HepG2 (cell line): ENCODE results near the gene LYZL2. TPM values are rescaled to one million over a fixed set of nuclear protein-coding genes. Genes with fewer than 3 reads are reported as not detected.
"Not testable (repeated sequence)": the region's sequence is repeated elsewhere in the genome, so short reads cannot be mapped to it uniquely, and the experiment has no call there.

Experiments used
- ATAC-seq: fragments of 200-7000 bp; cut with Tn5 transposase; 3 replicates; pipeline ENCODE4 v1.9.1; 2020; ENCODE audit warnings: mild to moderate bottlenecking, moderate library complexity
- BruUV-seq: library from RNA; stranded (reverse); fragments of 400-500 nt; replicated peaks from 2 replicates; lab custom pipeline; 2021; lab: Mats Ljungman, UMichigan
- CTCF ChIA-PET: fragments of 300-600 bp; formaldehyde crosslinking; extraction: SDS; loops from one replicate; lab custom pipeline; 2021; ENCODE audit warnings: low total read pairs, inconsistent platforms, low intra/inter-chr PET ratio; lab: Yijun Ruan, JAX
- POLR2A ChIA-PET: fragments of 350-600 bp; sonication (Branson Sonifier 250); formaldehyde crosslinking; loops from one replicate; lab custom pipeline; 2020; ENCODE audit warnings: antibody characterized with exemption, inconsistent platforms; lab: Yijun Ruan, JAX
- DNase-seq: peaks from one replicate; pipeline ENCODE4 v3.0.0-alpha.2; 2015; ENCODE audit warnings: low spot score
- FAIRE-seq: peaks from 3 replicates; lab custom pipeline; 2011; peaks lifted over from hg19 to GRCh38; lab: Jason Lieb, UNC
- H2AFZ ChIP-seq: one replicate; pipeline ENCODE4 v1.6.1; 2011; ENCODE audit warnings: low read length, inconsistent platforms
- H3K27ac ChIP-seq: fragments of 300-600 bp; 3 replicates; pipeline ENCODE4 v1.8.0; 2011; ENCODE audit warnings: mixed run types, mild to moderate bottlenecking, mixed read lengths, low read length, inconsistent platforms; ENCODE audit not compliant: insufficient read depth; ENCODE audit errors: extremely low read length
- H3K27me3 ChIP-seq, 2 experiments: fragments of 200-600 bp in 1 of 2; 2 replicates in 1 of 2; 3 replicates in 1 of 2; pipeline versions ENCODE4 v1.6.0 to v1.8.0; 2011; ENCODE audit warnings: low read length in 2 of 2, mild to moderate bottlenecking in 2 of 2, moderate library complexity in 2 of 2, inconsistent platforms in 1 of 2; ENCODE audit not compliant: insufficient read depth in 2 of 2, control insufficient read depth in 1 of 2
- H3K36me3 ChIP-seq, 2 experiments: fragments of 200-600 bp in 1 of 2; replicated peaks in 1 of 2; 2 replicates in 1 of 2; 3 replicates in 1 of 2; pipeline versions ENCODE4 v1.5.1 to v1.8.0; 2011; ENCODE audit warnings: low read length in 2 of 2, inconsistent platforms in 1 of 2; ENCODE audit not compliant: insufficient read depth in 2 of 2, control insufficient read depth in 1 of 2
- H3K4me1 ChIP-seq: 2 replicates; pipeline ENCODE4 v1.5.1; 2012; ENCODE audit warnings: low read length, inconsistent platforms; ENCODE audit not compliant: insufficient read depth
- H3K4me2 ChIP-seq: 2 replicates; pipeline ENCODE4 v1.6.0; 2011; ENCODE audit warnings: low read depth, low read length, inconsistent platforms
- H3K4me3 ChIP-seq, 3 experiments: fragments of 200-600 bp in 1 of 3; sonication (generic), shearing (Covaris generic) in 1 of 3; replicated peaks in 1 of 3; 2 replicates each; pipeline ENCODE4 v1.5.1; 2011 to 2016; ENCODE audit warnings: low read length in 3 of 3, inconsistent platforms in 2 of 3, low read depth in 2 of 3, mild to moderate bottlenecking in 2 of 3, control low read depth in 1 of 3, mixed read lengths in 1 of 3; ENCODE audit not compliant: insufficient read depth in 1 of 3
- H3K79me2 ChIP-seq: one replicate; pipeline ENCODE4 v1.6.1; 2011; ENCODE audit warnings: low read length, inconsistent platforms; ENCODE audit not compliant: insufficient read depth
- H3K9ac ChIP-seq: 2 replicates; pipeline ENCODE4 v1.6.0; 2011; ENCODE audit warnings: mild to moderate bottlenecking, low read depth, low read length, inconsistent platforms; ENCODE audit not compliant: insufficient read depth
- H3K9me3 ChIP-seq: 2 replicates; pipeline ENCODE4 v1.5.1; 2012; ENCODE audit warnings: mild to moderate bottlenecking, low read length
- H4K20me1 ChIP-seq: 2 replicates; pipeline ENCODE4 v1.6.0; 2011; ENCODE audit warnings: inconsistent platforms, mild to moderate bottlenecking, low read length, moderate library complexity; ENCODE audit not compliant: insufficient read depth
- ATRX ChIP-seq: sonication (generic); formaldehyde crosslinking; IDR thresholded peaks from 2 replicates; pipeline ENCODE4 v1.4.0; 2020; ENCODE audit warnings: missing genetic modification reagents, borderline replicate concordance
- CEBPG ChIP-seq: IDR thresholded peaks from 2 replicates; pipeline ENCODE4 v1.6.1; 2016
- HMG20B ChIP-seq: conservative IDR thresholded peaks from 2 replicates; pipeline ENCODE4 v1.6.1; 2016; ENCODE audit warnings: missing genetic modification reagents, missing compliant biosample characterization
- KLF15 ChIP-seq: sonication (generic); formaldehyde crosslinking; IDR thresholded peaks from 2 replicates; pipeline ENCODE4 v1.8.1; 2023; ENCODE audit warnings: borderline replicate concordance, mild to moderate bottlenecking, inconsistent platforms, missing genetic modification reagents, mixed read lengths
- NFE2L2 ChIP-seq: fragments of 150-350 bp; IDR thresholded peaks from 2 replicates; pipeline ENCODE4 v1.6.1; 2014; ENCODE audit warnings: low read length
- SALL2 ChIP-seq: sonication (generic); formaldehyde crosslinking; IDR thresholded peaks from 2 replicates; pipeline ENCODE4 v1.8.1; 2023; ENCODE audit warnings: mild to moderate bottlenecking, missing genetic modification reagents, inconsistent platforms
- SRSF9 ChIP-seq: fragments of 200-400 bp; formaldehyde crosslinking; IDR thresholded peaks from 2 replicates; pipeline ENCODE4 v1.6.1; 2018; ENCODE audit warnings: borderline replicate concordance, mild to moderate bottlenecking, low read depth, low read length; ENCODE audit not compliant: insufficient read depth, poor library complexity, severe bottlenecking
- SYNCRIP ChIP-seq: fragments of 200-400 bp; formaldehyde crosslinking; IDR thresholded peaks from 2 replicates; pipeline ENCODE4 v1.6.1; 2018; ENCODE audit warnings: mild to moderate bottlenecking, low read depth, low read length; ENCODE audit not compliant: insufficient read depth
- THAP11 ChIP-seq: IDR thresholded peaks from 2 replicates; pipeline ENCODE4 v1.6.1; 2016; ENCODE audit warnings: missing biosample characterization, missing genetic modification reagents
- ZNF354B ChIP-seq: sonication (generic); formaldehyde crosslinking; IDR thresholded peaks from 2 replicates; pipeline ENCODE4 v1.8.0; 2022; ENCODE audit warnings: mild to moderate bottlenecking, missing genetic modification reagents
- ZNF510 ChIP-seq: sonication (generic); formaldehyde crosslinking; IDR thresholded peaks from 2 replicates; pipeline ENCODE4 v1.4.0; 2020; ENCODE audit warnings: low read depth, mild to moderate bottlenecking, missing genetic modification reagents
- ZNF670 ChIP-seq: sonication (generic); formaldehyde crosslinking; IDR thresholded peaks from 2 replicates; pipeline ENCODE4 v1.8.0; 2022; ENCODE audit warnings: mild to moderate bottlenecking, missing genetic modification reagents, borderline replicate concordance
- WGBS: methylation state at CpG from one replicate; pipeline ENCODE4 v1.1.6; 2017; ENCODE audit warnings: low lambda C conversion rate; 5-methylcytosine and 5-hydroxymethylcytosine counted together
- in situ Hi-C: cut with HindIII; loops from 2 replicates; pipeline ENCODE4 v1.10.0; 2017; ENCODE audit warnings: low pct_unique_long_range_greater_than_20kb; ENCODE audit not compliant: extremely low pct_ligation_motif_present
- intact Hi-C: fragments of 100-400 bp; cut with micrococcal nuclease; formaldehyde crosslinking; loops from one replicate; pipeline ENCODE4 v1.10.0; 2022; ENCODE audit not compliant: unreplicated experiment
- polyA plus RNA-seq, 8 experiments: library from polyadenylated mRNA; depleted of rRNA in 3 of 8; stranded (reverse) in 7 of 8; unstranded in 1 of 8; fragments of >200 nt; fragmentation: Illumina TruSeq in 4 of 8; extraction: Trizol in 4 of 8; gene quantifications; 2 replicates each; pipeline versions ENCODE4 v1.2.1 to v1.2.3, GENCODE V29; 2011 to 2016; ENCODE audit warnings: low read depth in 4 of 8, missing spikeins in 1 of 8, mixed read lengths in 1 of 8; ENCODE audit not compliant: insufficient read depth in 1 of 8
- total RNA-seq, 5 experiments: library from RNA; depleted of rRNA; stranded (reverse); fragments of >200 nt; fragmentation: Illumina TruSeq; extraction: Trizol; gene quantifications; 2 replicates each; pipeline ENCODE4 v1.2.3, GENCODE V29; 2016; ENCODE audit warnings: low read depth in 1 of 5
- TF ChIP-seq, protein P1 (sequence below): sonication (generic); formaldehyde crosslinking; IDR thresholded peaks from 2 replicates; pipeline ENCODE4 v1.5.0; 2020; ENCODE audit warnings: mild to moderate bottlenecking, missing genetic modification reagents
- TF ChIP-seq, protein P2 (sequence below): IDR thresholded peaks from 2 replicates; pipeline ENCODE4 v1.6.1; 2016; ENCODE audit warnings: control low read depth
- TF ChIP-seq, protein P3 (sequence below): sonication (generic); formaldehyde crosslinking; IDR thresholded peaks from 2 replicates; pipeline ENCODE4 v1.4.0; 2020; ENCODE audit warnings: missing genetic modification reagents
- TF ChIP-seq, protein P4 (sequence below): sonication (generic); formaldehyde crosslinking; IDR thresholded peaks from 2 replicates; pipeline ENCODE4 v1.8.0; 2022; ENCODE audit warnings: mild to moderate bottlenecking, missing genetic modification reagents, moderate library complexity

The LYZL2 gene
- total and polyA plus RNA-seq, 2 of the 13 experiments (the other 11 are each of a cell fraction or from before 2014, with no cell fraction given), result 0.20 to 0.63 TPM

DNA sequence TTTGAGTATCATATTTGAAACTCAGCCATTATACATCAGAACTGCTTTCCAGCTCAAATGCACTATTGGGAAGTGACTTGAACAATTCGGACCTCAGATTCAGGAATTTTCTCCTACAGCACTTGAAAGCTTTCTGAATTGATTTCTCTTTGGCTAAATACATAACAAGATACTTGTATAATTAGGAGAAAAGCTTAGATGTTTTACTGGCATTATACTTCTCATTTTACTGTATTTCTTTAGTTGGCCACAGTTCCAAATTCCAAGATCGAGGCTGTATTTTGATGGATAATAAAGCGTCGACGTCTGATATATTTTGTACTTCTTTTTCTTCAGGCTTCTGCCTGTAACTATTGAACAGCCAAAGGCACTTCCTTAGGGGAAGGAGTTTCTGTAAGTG is 26.7 kb upstream of the LYZL2 start:
- no TSS peak for BruUV-seq

DNA sequence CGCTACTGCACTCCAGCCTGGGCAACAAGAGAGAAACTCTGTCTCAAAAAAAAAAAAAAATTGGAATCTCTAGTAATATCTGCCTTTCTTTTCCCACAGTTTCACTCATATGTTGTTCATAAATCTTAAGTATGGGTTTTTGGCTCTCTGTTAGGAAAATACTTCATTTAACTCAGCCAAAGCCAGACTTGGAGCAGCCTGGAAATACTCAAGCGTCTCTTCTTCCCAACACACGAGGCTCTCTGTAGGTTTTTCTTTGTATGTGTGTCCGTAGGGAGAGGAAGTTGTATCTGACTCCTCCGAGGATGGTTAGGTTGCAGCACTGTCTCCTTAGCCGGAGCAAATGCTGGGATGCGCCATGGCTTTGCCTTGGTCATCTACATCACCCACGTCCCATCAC is 25.4 kb upstream of the LYZL2 start:
- FAIRE-seq, CTCF ChIA-PET, H3K27ac ChIP-seq, H2AFZ ChIP-seq, BruUV-seq, in situ Hi-C loops, intact Hi-C loops, H4K20me1 ChIP-seq, H3K4me2 ChIP-seq, H3K36me3 ChIP-seq, H3K79me2 ChIP-seq, POLR2A ChIA-PET, H3K9ac ChIP-seq, H3K9me3 ChIP-seq, DNase-seq, H3K4me1 ChIP-seq, H3K4me3 ChIP-seq, ATAC-seq: not testable (repeated sequence)
- H3K27me3 ChIP-seq, result peaks cover 0 to 15% of the 10 kb centered on the region in 2 experiments; a peak in 2 of 5 replicates
- 48% methylated on average over 8 of the region's 8 CpGs for WGBS

More for the DNA sequence above, 26.7 kb upstream of the LYZL2 start:
- Histone ChIP-seq H3K79me2 (no peaks in the 10 kb centered on the region), H2AFZ (no peak overlapping the region), H3K36me3 (no peaks in the 10 kb centered on the region), H3K27ac (no peak overlapping the region), H3K9ac (no peak overlapping the region), H3K9me3 (no peaks in the 10 kb centered on the region), H3K4me1 (no peaks in the 10 kb centered on the region), H3K4me2 (no peak overlapping the region), H4K20me1 (no peaks in the 10 kb centered on the region), H3K4me3 (no peak overlapping the region), H3K27me3 (peaks cover 0 to 16% of the 10 kb centered on the region in 2 experiments; a peak in 2 of 5 replicates)
- TF ChIP-seq ATRX (no peak), NFE2L2 (no peak), SRSF9 (no peak), HMG20B (CRISPR knock-in tag) (no peak), SYNCRIP (no peak), KLF15 (CRISPR knock-in tag) (no peak), SALL2 (CRISPR knock-in tag) (no peak), THAP11 (CRISPR knock-in tag) (no peak), ZNF670 (CRISPR knock-in tag) (no peak), CEBPG (no peak), ZNF354B (CRISPR knock-in tag) (no peak), ZNF510 (CRISPR knock-in tag) (no peak)
- TF ChIP-seq, protein P1, sequence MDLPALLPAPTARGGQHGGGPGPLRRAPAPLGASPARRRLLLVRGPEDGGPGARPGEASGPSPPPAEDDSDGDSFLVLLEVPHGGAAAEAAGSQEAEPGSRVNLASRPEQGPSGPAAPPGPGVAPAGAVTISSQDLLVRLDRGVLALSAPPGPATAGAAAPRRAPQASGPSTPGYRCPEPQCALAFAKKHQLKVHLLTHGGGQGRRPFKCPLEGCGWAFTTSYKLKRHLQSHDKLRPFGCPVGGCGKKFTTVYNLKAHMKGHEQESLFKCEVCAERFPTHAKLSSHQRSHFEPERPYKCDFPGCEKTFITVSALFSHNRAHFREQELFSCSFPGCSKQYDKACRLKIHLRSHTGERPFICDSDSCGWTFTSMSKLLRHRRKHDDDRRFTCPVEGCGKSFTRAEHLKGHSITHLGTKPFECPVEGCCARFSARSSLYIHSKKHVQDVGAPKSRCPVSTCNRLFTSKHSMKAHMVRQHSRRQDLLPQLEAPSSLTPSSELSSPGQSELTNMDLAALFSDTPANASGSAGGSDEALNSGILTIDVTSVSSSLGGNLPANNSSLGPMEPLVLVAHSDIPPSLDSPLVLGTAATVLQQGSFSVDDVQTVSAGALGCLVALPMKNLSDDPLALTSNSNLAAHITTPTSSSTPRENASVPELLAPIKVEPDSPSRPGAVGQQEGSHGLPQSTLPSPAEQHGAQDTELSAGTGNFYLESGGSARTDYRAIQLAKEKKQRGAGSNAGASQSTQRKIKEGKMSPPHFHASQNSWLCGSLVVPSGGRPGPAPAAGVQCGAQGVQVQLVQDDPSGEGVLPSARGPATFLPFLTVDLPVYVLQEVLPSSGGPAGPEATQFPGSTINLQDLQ (CRISPR knock-in tag), result no peak
- TF ChIP-seq, protein P2, sequence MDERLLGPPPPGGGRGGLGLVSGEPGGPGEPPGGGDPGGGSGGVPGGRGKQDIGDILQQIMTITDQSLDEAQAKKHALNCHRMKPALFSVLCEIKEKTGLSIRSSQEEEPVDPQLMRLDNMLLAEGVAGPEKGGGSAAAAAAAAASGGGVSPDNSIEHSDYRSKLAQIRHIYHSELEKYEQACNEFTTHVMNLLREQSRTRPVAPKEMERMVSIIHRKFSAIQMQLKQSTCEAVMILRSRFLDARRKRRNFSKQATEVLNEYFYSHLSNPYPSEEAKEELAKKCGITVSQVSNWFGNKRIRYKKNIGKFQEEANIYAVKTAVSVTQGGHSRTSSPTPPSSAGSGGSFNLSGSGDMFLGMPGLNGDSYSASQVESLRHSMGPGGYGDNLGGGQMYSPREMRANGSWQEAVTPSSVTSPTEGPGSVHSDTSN (CRISPR knock-in tag), result no peak
- TF ChIP-seq, protein P3, sequence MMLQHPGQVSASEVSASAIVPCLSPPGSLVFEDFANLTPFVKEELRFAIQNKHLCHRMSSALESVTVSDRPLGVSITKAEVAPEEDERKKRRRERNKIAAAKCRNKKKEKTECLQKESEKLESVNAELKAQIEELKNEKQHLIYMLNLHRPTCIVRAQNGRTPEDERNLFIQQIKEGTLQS (CRISPR knock-in tag), result no peak
- TF ChIP-seq, protein P4, sequence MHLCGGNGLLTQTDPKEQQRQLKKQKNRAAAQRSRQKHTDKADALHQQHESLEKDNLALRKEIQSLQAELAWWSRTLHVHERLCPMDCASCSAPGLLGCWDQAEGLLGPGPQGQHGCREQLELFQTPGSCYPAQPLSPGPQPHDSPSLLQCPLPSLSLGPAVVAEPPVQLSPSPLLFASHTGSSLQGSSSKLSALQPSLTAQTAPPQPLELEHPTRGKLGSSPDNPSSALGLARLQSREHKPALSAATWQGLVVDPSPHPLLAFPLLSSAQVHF, result no peak
- FAIRE-seq (no peak), DNase-seq (no peak), ATAC-seq (no peak)
- intact Hi-C loops (no loop called here), in situ Hi-C loops (no loop called here)
- 38% methylated on average over 5 of the region's 5 CpGs for WGBS
- ChIA-PET POLR2A (interaction anchor here (0.6 kb wide), 1 partner anchor 1266 kb away, joined by 3 read pairs; no protein-coding TSS in a partner anchor), CTCF (no interaction called here)
